CD4-positive, alpha-beta T cell treated with Interleukin-12 subunit alpha and Interleukin-12 subunit beta, for 1 hour (primary cell): ENCODE data around the gene ADAR.

ENCODE experiments used
- DNase-seq: peaks from one replicate; pipeline ENCODE4 v3.0.0-alpha.2; 2020

The ADAR gene

DNA sequence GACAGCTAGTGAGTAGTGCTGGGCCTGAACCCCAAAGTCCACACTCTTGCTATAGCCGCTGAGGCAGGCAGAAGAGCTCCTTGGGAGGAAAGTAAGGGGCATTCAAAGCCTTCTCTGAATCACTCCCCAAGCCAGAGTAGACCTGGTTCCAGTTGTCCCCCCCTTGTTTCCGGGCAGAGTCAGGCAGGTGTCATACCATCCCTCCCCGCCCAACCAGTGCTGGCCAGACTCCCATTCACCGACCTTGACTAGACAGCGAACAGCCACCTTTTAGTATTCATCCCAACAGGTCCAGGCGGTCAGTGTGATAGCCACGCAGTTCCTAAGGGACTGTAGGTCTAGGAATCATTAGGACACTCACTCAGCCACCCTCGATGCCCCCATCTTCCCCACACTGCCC is 28.6 kb downstream of the ADAR start:
- no peak for DNase-seq

GRCh38 chr1:154578058-154578418 is 29.9 kb downstream of the ADAR start:
- DNase-seq = no peak

DNA sequence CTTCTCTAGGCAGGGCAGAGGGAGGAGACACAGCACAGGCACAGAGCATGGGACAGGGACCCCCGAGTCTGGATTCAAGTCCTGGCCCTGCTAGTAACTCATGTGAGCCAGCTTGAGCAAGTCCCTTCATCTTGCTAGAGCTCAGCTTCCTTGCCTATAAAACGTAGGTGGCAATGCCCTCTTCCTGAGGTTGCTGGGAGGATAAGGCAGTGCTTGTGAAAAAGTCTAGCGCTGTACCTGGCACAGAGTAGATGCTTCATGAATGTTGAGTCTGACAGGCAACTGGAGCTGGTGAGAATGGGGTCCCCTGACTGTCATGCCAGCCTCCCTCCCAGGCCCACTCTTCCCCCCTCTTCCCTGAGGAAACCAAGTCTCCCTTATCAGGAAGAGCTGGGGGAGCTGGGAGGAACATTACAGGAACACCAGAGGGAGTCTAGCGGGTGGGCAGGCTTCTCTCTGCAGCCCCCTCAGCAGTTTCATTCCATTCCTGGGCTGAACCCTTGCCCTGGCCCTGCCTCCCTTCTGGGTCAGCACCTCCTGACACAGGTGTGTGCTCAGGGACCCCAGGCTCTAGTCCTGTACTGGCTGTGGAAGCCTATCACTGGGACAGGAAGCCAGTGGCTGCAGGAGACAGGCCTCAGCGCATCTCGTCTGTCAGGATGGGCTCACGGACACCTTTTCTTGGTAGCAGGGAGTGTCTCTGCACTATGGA is 30.5 kb downstream of the ADAR start:
- no peak for DNase-seq

- DNase-seq = no peak
These were observed 31.9 kb downstream of the ADAR start for GRCh38 chr1:154575951-154576566.

GRCh38 chr1:154575147-154575927 is 32.6 kb downstream of the ADAR start:
- DNase-seq = no peak

GRCh38 chr1:154574716-154575115 is 33.3 kb downstream of the ADAR start:
- no peak for DNase-seq

- no peak for DNase-seq
These were observed 34.8 kb downstream of the ADAR start for GRCh38 chr1:154573168-154573510.

GRCh38 chr1:154572468-154573167 is 35.4 kb downstream of the ADAR start:
- DNase-seq = no peak

GRCh38 chr1:154571964-154572288 is 36.1 kb downstream of the ADAR start:
- no peak for DNase-seq

GRCh38 chr1:154571244-154571963 is 36.6 kb downstream of the ADAR start:
- DNase-seq = no peak

DNA sequence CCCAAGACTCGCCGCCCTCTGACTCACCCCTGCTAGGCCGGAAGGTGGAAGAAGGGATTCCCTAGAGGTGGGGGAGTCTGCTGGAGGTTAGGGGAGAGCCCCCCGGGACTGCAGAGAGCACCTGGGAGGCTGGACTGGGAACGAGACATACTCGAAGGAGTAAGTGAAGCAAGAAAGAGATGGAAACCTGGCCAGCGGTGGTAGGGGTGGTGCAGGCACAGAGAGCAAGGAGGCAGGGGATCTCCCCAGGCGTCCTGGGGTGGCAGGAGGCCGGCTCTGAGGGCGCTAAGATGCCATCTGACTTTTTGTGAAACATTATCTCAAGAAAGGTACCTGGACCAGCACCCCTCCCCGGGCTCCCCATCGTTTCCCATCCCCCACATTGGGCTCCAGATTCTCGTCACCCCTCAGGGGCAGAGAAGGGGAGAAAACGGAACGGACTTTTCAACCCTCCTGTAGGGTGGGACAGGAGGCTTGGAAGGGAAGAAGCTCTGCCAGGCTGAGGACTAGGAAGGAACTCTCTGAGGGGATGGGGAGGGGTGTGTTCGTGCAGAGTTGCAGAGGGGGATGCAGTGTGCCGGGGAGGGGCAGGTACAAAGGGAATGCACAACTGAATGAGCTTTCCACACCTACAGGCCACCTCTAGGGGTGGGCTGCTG is 39.7 kb downstream of the ADAR start:
- no peak for DNase-seq

GRCh38 chr1:154567386-154568156 is 40.4 kb downstream of the ADAR start, which contains the start of gene CHRNB2:
Gene CHRNB2 (plus strand): TSS chr1:154567778. CDS start chr1:154568045, 267 bp downstream.
- DNase-seq = peak; percentile 74

- DNase-seq = no peak
These were observed 42.1 kb downstream of the ADAR start for GRCh38 chr1:154565876-154566275.

DNA sequence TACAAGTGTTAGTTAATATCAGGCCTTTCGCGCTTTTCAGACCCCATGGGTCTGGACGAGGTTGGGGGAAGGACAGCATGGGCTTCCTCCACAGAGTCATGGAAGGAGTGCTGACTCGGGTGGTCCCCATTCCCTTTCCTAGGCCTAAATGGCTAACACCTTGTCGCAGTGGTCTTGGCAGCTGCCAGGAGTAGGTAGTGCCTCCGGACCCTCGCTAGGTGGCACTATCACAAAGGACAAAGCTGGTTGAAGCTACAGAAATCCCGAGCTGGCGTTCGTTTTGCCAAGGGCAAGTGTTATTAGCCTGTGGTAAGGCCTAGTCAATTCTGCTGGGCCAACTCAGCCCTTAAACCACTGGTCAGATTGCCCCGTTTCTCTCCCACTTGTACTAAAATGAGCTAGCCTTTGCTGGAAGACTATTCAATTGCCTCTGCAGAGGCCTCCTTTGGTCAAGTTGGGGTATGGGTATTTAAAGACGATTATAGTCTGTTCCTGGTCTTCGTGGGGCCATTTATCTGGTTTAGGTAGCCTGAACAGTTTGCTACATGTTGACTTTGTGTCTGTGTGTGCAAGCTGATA is 48.4 kb downstream of the ADAR start:
- peak; percentile 87 for DNase-seq

GRCh38 chr1:154558720-154559465 is 49.1 kb downstream of the ADAR start:
- peak; percentile 100 for DNase-seq

DNA sequence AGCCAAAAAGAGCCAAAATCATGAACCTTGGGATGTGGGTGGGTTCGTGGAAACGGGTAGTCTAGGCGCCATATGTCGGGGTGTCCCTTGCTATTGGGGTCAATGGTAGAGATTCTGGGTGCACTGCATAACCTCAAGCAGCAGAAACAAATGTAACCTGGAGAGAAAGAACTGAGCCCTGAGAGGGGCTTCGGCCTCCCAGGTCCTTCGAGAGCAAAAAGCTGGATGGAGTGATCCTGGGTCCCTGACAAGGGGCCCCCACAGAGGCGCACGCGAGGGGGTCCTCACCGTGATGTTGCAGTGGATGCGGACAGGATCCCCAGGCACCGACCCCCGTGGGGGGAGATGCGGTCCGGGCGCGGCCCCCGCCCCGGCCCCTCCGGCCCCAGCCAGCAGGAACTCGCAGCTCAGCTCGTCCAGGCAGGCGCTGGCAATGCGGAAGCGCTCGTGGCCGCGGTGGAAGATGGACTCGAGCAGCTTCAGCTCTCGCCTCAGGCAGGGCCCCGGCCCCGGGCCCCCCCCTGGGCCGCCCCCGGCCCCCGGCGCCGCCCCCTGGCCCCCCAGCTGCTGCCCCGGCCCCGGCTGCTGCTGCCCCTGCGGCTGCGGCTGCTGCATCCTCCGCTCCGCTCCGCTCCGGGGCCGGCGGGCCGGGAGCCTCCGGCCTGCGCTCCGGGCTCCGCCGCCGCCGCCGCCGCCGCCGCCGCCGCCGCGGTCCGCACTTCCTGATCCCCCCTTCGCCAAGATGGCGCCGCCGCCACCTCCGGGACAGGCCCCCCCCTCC is 49.9 kb downstream of the ADAR start, which contains the start of gene UBE2Q1:
UBE2Q1 (minus strand) TSS at position 724 of the 781 bp plus-strand sequence; CDS start at position 615, 109 bp downstream.
- DNase-seq = no peak

DNA sequence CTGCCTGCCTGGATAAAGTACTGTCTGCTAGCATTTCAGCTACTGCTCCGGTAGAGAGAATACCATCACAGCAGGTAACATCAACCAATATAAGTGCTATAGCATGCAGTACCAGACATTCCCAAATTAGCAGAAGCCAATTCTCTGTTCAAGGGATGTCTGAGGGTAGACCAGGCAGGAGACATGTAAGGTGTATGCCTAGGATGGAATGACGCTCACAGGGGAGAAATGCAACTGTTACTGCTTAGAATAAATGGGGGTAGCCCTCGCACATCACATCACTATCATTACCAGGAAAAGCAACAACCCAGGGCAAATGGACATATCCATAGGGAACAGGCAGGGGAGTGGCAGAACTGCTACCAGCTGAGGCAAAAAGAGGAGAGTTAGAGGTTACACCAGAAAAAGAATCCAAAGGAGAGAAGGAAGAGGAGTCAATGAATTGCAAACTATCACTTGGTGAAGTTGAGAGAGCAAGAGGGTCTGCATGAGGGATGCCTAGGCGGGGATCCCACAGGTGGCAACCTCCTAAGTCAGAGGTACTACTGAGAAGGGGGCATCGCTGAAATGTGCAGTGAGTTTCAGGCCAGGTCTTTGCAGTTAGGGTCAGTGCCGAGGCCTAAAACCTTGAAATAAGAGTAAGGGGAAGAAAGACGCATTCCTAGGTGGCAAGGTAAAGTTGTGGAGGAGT is 50.6 kb downstream of the ADAR start:
- DNase-seq = no peak

DNA sequence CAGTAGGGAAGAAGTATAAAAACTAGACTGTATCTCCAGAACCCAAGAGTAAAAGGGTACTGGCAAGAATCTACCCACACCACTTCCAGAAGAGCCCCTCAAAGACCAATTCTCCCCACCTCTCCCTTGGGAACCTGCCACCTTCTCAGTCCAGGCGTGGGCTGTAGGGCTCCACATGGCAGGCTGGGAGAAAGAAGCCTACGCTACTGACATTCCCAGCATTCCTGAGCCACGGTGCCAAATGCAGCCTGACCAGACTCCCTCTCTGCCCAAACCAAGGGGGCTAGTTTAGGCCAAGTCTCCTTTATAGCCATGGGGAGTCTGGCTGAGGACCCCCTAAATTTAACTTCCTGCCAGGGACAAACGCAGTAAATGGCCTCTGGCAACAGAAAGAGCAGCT is 51.6 kb downstream of the ADAR start:
- no peak for DNase-seq
